Thoracic aorta (tissue), 2 donors: ENCODE results near the gene OR10H5. TPM values are rescaled to one million over a fixed set of nuclear protein-coding genes. Genes with fewer than 3 reads are reported as not detected.
"Not testable (repeated sequence)": the region's sequence is repeated elsewhere in the genome, so short reads cannot be mapped to it uniquely, and the experiment has no call there.

Experiments used
- ATAC-seq: fragments of 150-250 bp; one replicate; pipeline ENCODE4 v1.8.0; 2017; ENCODE audit warnings: low read depth; ENCODE audit not compliant: insufficient number of reproducible peaks, low FRiP score
- DNase-seq: peaks from one replicate; pipeline ENCODE4 v3.0.0-alpha.2; 2020; ENCODE audit warnings: low spot score
- H3K27ac ChIP-seq, 2 donors: fragments of 200-600 bp; sonication (generic); 1 replicate in 1 of 2; 2 replicates in 1 of 2; pipeline ENCODE4 v1.5.1; 2016; ENCODE audit warnings: mild to moderate bottlenecking in 2 of 2, moderate library complexity in 2 of 2
- H3K27me3 ChIP-seq: fragments of 200-600 bp; sonication (generic); replicated peaks from 2 replicates; pipeline ENCODE4 v1.6.0; 2016; ENCODE audit warnings: mild to moderate bottlenecking; ENCODE audit not compliant: insufficient read depth
- H3K36me3 ChIP-seq: fragments of 200-600 bp; sonication (generic); one replicate; pipeline ENCODE4 v1.5.1; 2016
- H3K4me1 ChIP-seq, 2 donors: fragments of 200-600 bp; sonication (generic); 1 replicate in 1 of 2; 2 replicates in 1 of 2; pipeline versions ENCODE4 v1.5.1 to v1.6.0; 2016; ENCODE audit warnings: low read depth in 2 of 2, mild to moderate bottlenecking in 1 of 2; ENCODE audit not compliant: control insufficient read depth in 1 of 2
- H3K4me3 ChIP-seq: fragments of 200-600 bp; sonication (generic); 2 replicates; pipeline ENCODE4 v1.5.1; 2016; ENCODE audit warnings: mild to moderate bottlenecking
- H3K9me3 ChIP-seq: fragments of 200-600 bp; sonication (generic); 2 replicates; pipeline ENCODE4 v1.5.1; 2016
- total RNA-seq, 2 donors: library from RNA; depleted of rRNA; stranded (reverse); fragments of >200 nt; gene quantifications; one replicate each; pipeline versions ENCODE4 v1.1.0 to v1.2.3, GENCODE V29; 2016
- TF ChIP-seq, protein P1 (sequence below): fragments of 200-600 bp; sonication (generic); IDR thresholded peaks from one replicate; pipeline ENCODE4 v1.5.1; 2019; ENCODE audit warnings: antibody characterized with exemption

OR10H5 gene
- total RNA-seq, 2 donors from 2014 or later = not detected

DNA sequence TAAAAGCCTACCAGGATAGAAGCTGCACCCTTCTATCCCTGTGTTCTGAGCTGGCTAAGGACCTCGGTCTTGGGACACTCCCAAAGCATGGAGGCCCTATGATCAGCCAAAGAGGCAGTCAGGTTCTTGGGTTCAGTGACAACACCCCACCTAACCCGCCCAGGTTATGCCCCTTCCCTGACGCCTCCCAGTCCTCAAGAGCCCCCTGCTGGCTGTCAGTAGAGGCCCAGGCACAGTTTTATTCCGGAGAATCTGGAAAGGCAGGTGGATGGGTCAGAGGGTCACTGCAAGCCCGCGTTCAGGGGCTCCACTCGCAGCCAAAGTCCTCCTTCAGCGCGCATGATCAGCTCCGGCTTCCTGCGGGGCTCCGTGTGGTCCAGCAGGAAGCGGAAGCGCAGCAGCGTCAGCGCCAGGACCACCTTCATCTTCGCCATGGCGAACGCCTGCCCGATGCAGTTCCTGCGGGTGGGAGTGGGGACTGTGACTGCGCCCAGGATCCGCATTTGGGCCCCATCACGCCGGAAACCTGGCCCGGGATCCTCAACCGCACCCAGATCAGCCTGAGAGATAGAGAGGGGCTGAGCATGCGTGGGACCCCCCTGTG lies 27.4 kb upstream of the OR10H5 start:
- Histone ChIP-seq H3K4me1 (no peaks in the 10 kb centered on the region), H3K9me3 (no peaks in the 10 kb centered on the region), H3K36me3 (no peaks in the 10 kb centered on the region), H3K27ac (no peak overlapping the region), H3K27me3 (no peaks in the 10 kb centered on the region), H3K4me3 (no peak overlapping the region)
- TF ChIP-seq, protein P1, sequence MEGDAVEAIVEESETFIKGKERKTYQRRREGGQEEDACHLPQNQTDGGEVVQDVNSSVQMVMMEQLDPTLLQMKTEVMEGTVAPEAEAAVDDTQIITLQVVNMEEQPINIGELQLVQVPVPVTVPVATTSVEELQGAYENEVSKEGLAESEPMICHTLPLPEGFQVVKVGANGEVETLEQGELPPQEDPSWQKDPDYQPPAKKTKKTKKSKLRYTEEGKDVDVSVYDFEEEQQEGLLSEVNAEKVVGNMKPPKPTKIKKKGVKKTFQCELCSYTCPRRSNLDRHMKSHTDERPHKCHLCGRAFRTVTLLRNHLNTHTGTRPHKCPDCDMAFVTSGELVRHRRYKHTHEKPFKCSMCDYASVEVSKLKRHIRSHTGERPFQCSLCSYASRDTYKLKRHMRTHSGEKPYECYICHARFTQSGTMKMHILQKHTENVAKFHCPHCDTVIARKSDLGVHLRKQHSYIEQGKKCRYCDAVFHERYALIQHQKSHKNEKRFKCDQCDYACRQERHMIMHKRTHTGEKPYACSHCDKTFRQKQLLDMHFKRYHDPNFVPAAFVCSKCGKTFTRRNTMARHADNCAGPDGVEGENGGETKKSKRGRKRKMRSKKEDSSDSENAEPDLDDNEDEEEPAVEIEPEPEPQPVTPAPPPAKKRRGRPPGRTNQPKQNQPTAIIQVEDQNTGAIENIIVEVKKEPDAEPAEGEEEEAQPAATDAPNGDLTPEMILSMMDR = no peak
- no peak for ATAC-seq
- no peak for DNase-seq

DNA sequence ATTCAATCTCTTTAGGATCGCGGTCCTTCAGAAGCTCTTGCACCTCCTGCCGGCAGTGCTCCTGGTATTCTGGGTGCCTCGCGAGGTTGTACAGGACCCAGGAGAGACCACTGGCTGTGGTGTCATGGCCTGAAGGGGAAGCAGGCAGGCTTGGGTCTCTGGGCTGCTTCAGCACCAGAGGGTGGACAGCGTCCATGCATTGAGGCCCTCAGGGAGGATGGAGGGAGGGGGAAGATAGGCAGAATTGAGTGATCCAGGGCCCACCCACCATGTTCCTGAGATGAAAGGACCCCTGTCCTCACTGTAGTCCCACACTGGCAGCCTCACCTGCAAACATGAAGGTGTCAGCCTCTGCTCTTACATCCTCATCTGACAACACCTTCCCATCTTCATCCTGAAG lies 17.9 kb upstream of the OR10H5 start:
- Histone ChIP-seq H3K9me3 (no peaks in the 10 kb centered on the region), H3K4me3 (no peak overlapping the region), H3K36me3 (no peaks in the 10 kb centered on the region), H3K27ac (no peak overlapping the region), H3K27me3 (no peaks in the 10 kb centered on the region), H3K4me1 (no peaks in the 10 kb centered on the region)
- ATAC-seq (no peak), DNase-seq (no peak)
- TF ChIP-seq, protein P1 = no peak

DNA sequence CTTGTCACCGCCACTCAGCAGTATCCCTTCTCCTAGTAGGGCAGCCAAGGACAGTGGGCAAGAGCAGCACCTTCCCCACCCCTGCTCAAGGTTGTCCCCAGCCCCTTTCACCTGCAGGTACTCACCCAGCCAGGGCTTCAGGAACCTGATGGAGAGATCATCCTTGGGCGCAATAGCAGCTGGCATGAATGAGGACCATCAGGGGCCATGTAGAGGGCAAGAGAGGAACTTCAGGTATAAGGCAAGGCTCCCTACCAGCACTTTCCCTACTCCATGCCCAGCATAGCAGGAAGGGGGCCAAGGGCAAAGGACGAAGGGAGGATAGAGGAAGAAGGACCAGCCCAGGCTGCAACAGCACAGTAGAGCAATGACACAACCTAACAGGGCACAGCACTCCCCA lies 13.3 kb upstream of the OR10H5 start:
- DNase-seq, ATAC-seq, H3K4me3 ChIP-seq: not testable (repeated sequence)

DNA sequence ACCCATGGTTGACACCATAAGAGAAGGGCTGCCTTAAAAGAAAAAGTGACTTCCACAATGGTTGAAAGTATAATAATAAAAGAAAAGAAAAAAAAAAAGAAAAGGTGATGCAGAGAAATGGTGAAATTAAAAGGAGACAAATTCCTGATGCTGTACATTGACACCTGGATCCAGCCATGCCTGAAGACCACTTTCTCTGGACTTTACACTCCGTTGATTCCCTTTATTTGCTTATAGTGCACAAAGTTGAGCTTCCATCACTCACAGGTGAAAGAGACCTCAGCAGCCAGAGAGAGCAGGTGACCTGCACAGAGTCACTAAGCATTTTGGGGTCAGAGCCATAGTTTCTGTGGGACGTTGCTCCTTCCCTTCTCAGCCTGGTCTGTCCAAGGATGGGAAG lies 12.2 kb upstream of the OR10H5 start:
- Histone ChIP-seq H3K27me3 (no peaks in the 10 kb centered on the region), H3K27ac (no peak overlapping the region), H3K9me3 (no peaks in the 10 kb centered on the region), H3K4me3 (no peak overlapping the region), H3K36me3 (no peaks in the 10 kb centered on the region), H3K4me1 (peaks cover 3 to 9% of the 10 kb centered on the region in 2 donors)
- no peak for ATAC-seq
- TF ChIP-seq, protein P1 = no peak
- no peak for DNase-seq

More for the DNA sequence above, 13.3 kb upstream of the OR10H5 start:
- not testable (repeated sequence) for H3K27ac ChIP-seq, H3K4me1 ChIP-seq, H3K27me3 ChIP-seq, H3K9me3 ChIP-seq, H3K36me3 ChIP-seq

DNA sequence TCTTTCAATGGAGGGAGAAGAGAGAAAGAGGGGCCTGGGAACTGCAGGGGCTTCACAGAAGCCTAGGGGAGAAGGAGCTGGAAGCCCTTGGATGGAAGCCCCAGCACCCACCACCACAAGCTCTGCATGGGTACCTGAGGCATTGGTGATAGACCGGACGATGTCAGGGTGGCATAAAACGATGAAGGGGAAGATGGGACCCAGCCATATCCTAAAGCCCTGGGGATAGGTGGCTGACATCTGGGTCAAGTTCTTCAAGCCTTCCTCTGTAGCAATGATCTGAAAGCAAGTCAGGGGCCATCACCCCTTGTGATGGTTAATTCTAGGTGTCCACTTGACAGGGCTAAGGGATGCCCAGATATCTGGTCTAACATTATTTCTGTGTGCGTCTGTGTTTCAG lies 11.2 kb upstream of the OR10H5 start:
- DNase-seq = no peak
- Histone ChIP-seq H3K36me3 (no peaks in the 10 kb centered on the region), H3K4me3 (no peak overlapping the region), H3K9me3 (no peaks in the 10 kb centered on the region), H3K27me3 (no peaks in the 10 kb centered on the region), H3K27ac (no peak overlapping the region), H3K4me1 (peaks cover 6 to 18% of the 10 kb centered on the region in 2 donors)
- TF ChIP-seq, protein P1 = no peak
- no peak for ATAC-seq
